Colonic mucosa (tissue), 4 donors: Measurements from ENCODE around the gene CCNF. TPM values are rescaled to one million over a fixed set of nuclear protein-coding genes. Genes with fewer than 3 reads are reported as not detected.

Experiments used
- DNase-seq: peaks from one replicate; pipeline ENCODE4 v3.0.0-alpha.2; 2020
- H3K27ac ChIP-seq: fragments of 200-600 bp; one replicate; pipeline ENCODE4 v1.8.0; 2021
- H3K27me3 ChIP-seq: fragments of 200-600 bp; one replicate; pipeline ENCODE4 v1.8.0; 2021
- H3K36me3 ChIP-seq: fragments of 200-600 bp; one replicate; pipeline ENCODE4 v1.8.0; 2021
- H3K4me1 ChIP-seq: fragments of 200-600 bp; one replicate; pipeline ENCODE4 v1.8.0; 2021; ENCODE audit warnings: mild to moderate bottlenecking
- H3K4me3 ChIP-seq: fragments of 200-600 bp; one replicate; pipeline ENCODE4 v1.8.0; 2021
- H3K9ac ChIP-seq, 2 donors: one replicate each; pipeline ENCODE4 v1.7.0; 2013; ENCODE audit warnings: control low read depth in 2 of 2, low read depth in 2 of 2, low read length in 2 of 2
- H3K9me3 ChIP-seq: fragments of 200-600 bp; one replicate; pipeline ENCODE4 v1.8.0; 2021
- intact Hi-C: fragments of 100-400 bp; cut with DNase I; formaldehyde crosslinking; loops from one replicate; pipeline ENCODE4 v1.14.1; 2022
- total RNA-seq, 2 donors: library from RNA; stranded (reverse); fragmentation: NEBNext Ultra II Directional in 1 of 2; extraction: Animal tissue kit (Norgen Biotek cat#: 25700) in 1 of 2; gene quantifications; one replicate each; pipeline ENCODE4 v1.2.1, GENCODE V29; 2021
- TF ChIP-seq, protein P1 (sequence below): fragments of 200-600 bp; IDR thresholded peaks from one replicate; pipeline ENCODE4 v1.8.0; 2022; ENCODE audit warnings: antibody characterized with exemption, mild to moderate bottlenecking
- donor health status: healthy.
- donor health status: DM: no; HTN: no; CAD: no.
- donor health status: DM: no; HTN: no; CAD: no.

The CCNF gene
- total RNA-seq, 2 donors from 2014 or later = 8.6 to 38.2 TPM

- Histone ChIP-seq H3K4me3 (peak within 1 kb of the TSS; percentile 70), H3K9me3 (no peaks in the 10 kb centered on the region), H3K9ac (peak within 1 kb of the TSS; percentile 79 to 81), H3K36me3 (no peaks in the 10 kb centered on the region), H3K27ac (peak within 1 kb of the TSS; percentile 72), H3K27me3 (peaks cover 37% of the 10 kb centered on the region), H3K4me1 (peaks cover 17% of the 10 kb centered on the region)
- intact Hi-C loops = no loop called here
- peak; percentile 87 for DNase-seq
- TF ChIP-seq, protein P1, sequence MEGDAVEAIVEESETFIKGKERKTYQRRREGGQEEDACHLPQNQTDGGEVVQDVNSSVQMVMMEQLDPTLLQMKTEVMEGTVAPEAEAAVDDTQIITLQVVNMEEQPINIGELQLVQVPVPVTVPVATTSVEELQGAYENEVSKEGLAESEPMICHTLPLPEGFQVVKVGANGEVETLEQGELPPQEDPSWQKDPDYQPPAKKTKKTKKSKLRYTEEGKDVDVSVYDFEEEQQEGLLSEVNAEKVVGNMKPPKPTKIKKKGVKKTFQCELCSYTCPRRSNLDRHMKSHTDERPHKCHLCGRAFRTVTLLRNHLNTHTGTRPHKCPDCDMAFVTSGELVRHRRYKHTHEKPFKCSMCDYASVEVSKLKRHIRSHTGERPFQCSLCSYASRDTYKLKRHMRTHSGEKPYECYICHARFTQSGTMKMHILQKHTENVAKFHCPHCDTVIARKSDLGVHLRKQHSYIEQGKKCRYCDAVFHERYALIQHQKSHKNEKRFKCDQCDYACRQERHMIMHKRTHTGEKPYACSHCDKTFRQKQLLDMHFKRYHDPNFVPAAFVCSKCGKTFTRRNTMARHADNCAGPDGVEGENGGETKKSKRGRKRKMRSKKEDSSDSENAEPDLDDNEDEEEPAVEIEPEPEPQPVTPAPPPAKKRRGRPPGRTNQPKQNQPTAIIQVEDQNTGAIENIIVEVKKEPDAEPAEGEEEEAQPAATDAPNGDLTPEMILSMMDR = no peak
These were observed 45.7 kb downstream of the CCNF start, which contains the start of gene TBC1D24 for GRCh38 chr16:2474877-2475412. Gene TBC1D24 (plus strand): TSS chr16:2475127. CDS start chr16:2496149, 21,022 bp downstream.

- peak overlapping the region; percentile 70 to 81 for H3K9ac ChIP-seq
- intact Hi-C loops = no loop called here
- H3K4me3 ChIP-seq = peak overlapping the region; percentile 70
- no peak for DNase-seq
- H3K27ac ChIP-seq = no peak overlapping the region
- no peaks in the 10 kb centered on the region for H3K9me3 ChIP-seq
- peaks cover 17% of the 10 kb centered on the region for H3K4me1 ChIP-seq
- H3K36me3 ChIP-seq = no peaks in the 10 kb centered on the region
- TF ChIP-seq, protein P1 = no peak
- H3K27me3 ChIP-seq = peaks cover 30% of the 10 kb centered on the region
These were observed 46.4 kb downstream of the CCNF start for GRCh38 chr16:2475413-2476344.

DNA sequence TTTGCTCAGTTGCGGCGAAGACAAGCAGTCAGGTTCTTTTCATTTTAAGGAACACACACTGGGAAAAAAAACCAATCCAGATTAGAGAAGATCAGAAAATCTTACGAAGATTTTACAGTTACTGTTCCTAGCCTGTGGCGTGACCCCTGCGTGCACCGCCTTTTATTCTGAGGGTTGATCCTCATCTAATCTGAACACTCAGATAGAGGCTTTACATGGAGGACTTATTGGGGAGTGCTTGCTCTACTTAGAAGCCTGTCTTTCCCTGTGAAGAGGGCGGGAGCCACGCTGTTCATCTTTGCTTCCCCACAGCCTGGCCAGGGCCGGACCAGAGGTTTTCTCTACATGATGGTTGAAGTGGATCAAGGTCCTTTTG, 47.1 kb downstream of the CCNF start:
- Histone ChIP-seq H3K27ac (no peak overlapping the region), H3K9me3 (no peaks in the 10 kb centered on the region), H3K36me3 (no peaks in the 10 kb centered on the region), H3K4me3 (no peak overlapping the region), H3K4me1 (peaks cover 17% of the 10 kb centered on the region), H3K9ac (no peak overlapping the region), H3K27me3 (peaks cover 23% of the 10 kb centered on the region)
- intact Hi-C loops = no loop called here
- TF ChIP-seq, protein P1 = no peak
- DNase-seq = no peak

DNA sequence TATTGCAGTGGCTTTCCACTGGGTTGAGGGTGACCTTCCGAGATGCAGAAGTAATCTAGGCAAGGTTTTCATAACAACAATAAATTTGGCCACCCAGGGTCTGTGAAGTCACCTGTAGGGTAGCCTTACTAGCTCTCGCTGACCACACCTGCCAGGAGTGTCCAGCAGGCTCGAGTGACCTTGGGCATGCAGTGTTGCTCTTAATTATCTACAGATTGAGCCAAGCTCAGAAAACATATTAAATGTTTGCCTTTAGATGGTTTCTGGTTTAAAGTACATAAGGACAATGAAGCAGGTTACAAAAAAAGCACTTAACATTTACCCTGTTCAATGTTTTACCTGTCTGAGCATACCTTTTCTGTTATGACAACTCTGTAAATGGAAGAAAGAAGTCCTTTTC, 47.5 kb downstream of the CCNF start:
- H3K9me3 ChIP-seq = no peaks in the 10 kb centered on the region
- H3K4me3 ChIP-seq = no peak overlapping the region
- no peaks in the 10 kb centered on the region for H3K36me3 ChIP-seq
- intact Hi-C loops = no loop called here
- DNase-seq = no peak
- TF ChIP-seq, protein P1 = no peak
- no peak overlapping the region for H3K27ac ChIP-seq
- H3K4me1 ChIP-seq = peaks cover 13% of the 10 kb centered on the region
- peaks cover 19% of the 10 kb centered on the region for H3K27me3 ChIP-seq
- H3K9ac ChIP-seq = no peak overlapping the region

GRCh38 chr16:2477327-2477726, 48.1 kb downstream of the CCNF start:
- H3K9ac ChIP-seq = no peak overlapping the region
- peaks cover 14% of the 10 kb centered on the region for H3K27me3 ChIP-seq
- intact Hi-C loops = no loop called here
- TF ChIP-seq, protein P1 = no peak
- H3K9me3 ChIP-seq = no peaks in the 10 kb centered on the region
- no peaks in the 10 kb centered on the region for H3K36me3 ChIP-seq
- no peak overlapping the region for H3K27ac ChIP-seq
- no peak overlapping the region for H3K4me3 ChIP-seq
- DNase-seq = no peak
- H3K4me1 ChIP-seq = peaks cover 10% of the 10 kb centered on the region
